GM10847 (cell line): ENCODE results near the gene RPS6KA1.

ENCODE experiments used
- POLR2A ChIP-seq: IDR thresholded peaks from 2 replicates; pipeline ENCODE4 v1.6.1; 2011; ENCODE audit not compliant: insufficient read length; ENCODE audit errors: extremely low read depth

The RPS6KA1 gene

GRCh38 chr1:26529655-26530409 lies at the start of gene RPS6KA1:
Gene RPS6KA1, plus strand, starts transcription at chr1:26529761. Its CDS starts 160 bp downstream, at chr1:26529921.
- TF ChIP-seq POLR2A, result peak; percentile 37

- TF ChIP-seq POLR2A, result no peak
Measured at GRCh38 chr1:26482921-26483320, 46.6 kb upstream of the RPS6KA1 start.

- no peak for TF ChIP-seq POLR2A
Measured at GRCh38 chr1:26483980-26484379, 45.6 kb upstream of the RPS6KA1 start.

GRCh38 chr1:26490155-26490554 lies 39.4 kb upstream of the RPS6KA1 start:
- no peak for TF ChIP-seq POLR2A

GRCh38 chr1:26493267-26493666 lies 36.3 kb upstream of the RPS6KA1 start:
- no peak for TF ChIP-seq POLR2A

- no peak for TF ChIP-seq POLR2A
Measured at GRCh38 chr1:26493938-26494337, 35.6 kb upstream of the RPS6KA1 start.

- TF ChIP-seq POLR2A, result no peak
Measured at GRCh38 chr1:26496861-26497260, 32.7 kb upstream of the RPS6KA1 start.

- TF ChIP-seq POLR2A, result no peak
Measured at GRCh38 chr1:26498894-26499293, 30.7 kb upstream of the RPS6KA1 start.

GRCh38 chr1:26500488-26501175 lies 28.9 kb upstream of the RPS6KA1 start:
- TF ChIP-seq POLR2A, result no peak

GRCh38 chr1:26516987-26517765 lies 12.4 kb upstream of the RPS6KA1 start:
- TF ChIP-seq POLR2A, result no peak

GRCh38 chr1:26517766-26518049 lies 11.9 kb upstream of the RPS6KA1 start:
- TF ChIP-seq POLR2A, result no peak

- no peak for TF ChIP-seq POLR2A
Measured at GRCh38 chr1:26518355-26518754, 11.2 kb upstream of the RPS6KA1 start.

- no peak for TF ChIP-seq POLR2A
Measured at GRCh38 chr1:26520339-26520738, 9.2 kb upstream of the RPS6KA1 start.

- no peak for TF ChIP-seq POLR2A
Measured at GRCh38 chr1:26521669-26522030, 7.9 kb upstream of the RPS6KA1 start.

GRCh38 chr1:26522073-26522472 lies 7.5 kb upstream of the RPS6KA1 start:
- TF ChIP-seq POLR2A, result no peak

- no peak for TF ChIP-seq POLR2A
Measured at GRCh38 chr1:26524181-26524580, 5.4 kb upstream of the RPS6KA1 start.
